Measurements from ENCODE around the gene FMNL2.

The FMNL2 gene

GRCh38 chr2:152350155-152350679 lies 15.2 kb downstream of the FMNL2 start:
- H3K4me3 ChIP-seq (ENCODE audit: insufficient read depth in 1 of 2, low read depth in 1 of 2, low read length in 2 of 2): no peak overlapping the region
- no peak overlapping the region for H3K18ac ChIP-seq (ENCODE audit: low read depth in 1 of 2, low read length in 2 of 2)
- no peak overlapping the region for H3K23ac ChIP-seq (ENCODE audit: low read length in 2 of 2)
- peaks cover 11% of the 10 kb centered on the region for H3K79me1 ChIP-seq (replicated peaks; ENCODE audit: low read length, poor library complexity, severe bottlenecking)
- H2BK5ac ChIP-seq (ENCODE audit: low read depth, low read length, poor library complexity, severe bottlenecking): no peak overlapping the region
- H3K36me3 ChIP-seq (ENCODE audit: control insufficient read depth in 1 of 2, insufficient read depth in 2 of 2, low read depth in 1 of 2, low read length in 2 of 2): peaks cover 4 to 17% of the 10 kb centered on the region in 2 experiments
- H4K8ac ChIP-seq (ENCODE audit: low read length): no peak overlapping the region
- H3K9ac ChIP-seq (ENCODE audit: low read length): no peak overlapping the region
- H3K14ac ChIP-seq (ENCODE audit: low read length in 2 of 2): no peak overlapping the region
- H3K4me1 ChIP-seq (ENCODE audit: control insufficient read depth, insufficient read depth, low read depth, low read length): peaks cover 1% of the 10 kb centered on the region
- H3K27ac ChIP-seq (ENCODE audit: low read length, poor library complexity, severe bottlenecking): no peak overlapping the region
- H3K27me3 ChIP-seq (ENCODE audit: control insufficient read depth in 1 of 2, insufficient read depth in 1 of 2, low read length in 2 of 2): no peaks in the 10 kb centered on the region
- H2AK5ac ChIP-seq (ENCODE audit: low read length, severe bottlenecking): no peak overlapping the region
- no peak overlapping the region for H2BK15ac ChIP-seq (ENCODE audit: low read depth, poor library complexity, severe bottlenecking)
- H3K4ac ChIP-seq (ENCODE audit: low read depth in 1 of 2, low read length in 2 of 2): no peak overlapping the region
- H2BK120ac ChIP-seq (ENCODE audit: low read depth, low read length): no peak overlapping the region
- whole genome bisulfite sequencing: 94% methylated on average over 4 of the region's 5 CpGs
- H3K4me2 ChIP-seq (ENCODE audit: low read length, poor library complexity, severe bottlenecking): no peak overlapping the region
- no peaks in the 10 kb centered on the region for H3K9me3 ChIP-seq (ENCODE audit: control insufficient read depth, low read length)
- no peak overlapping the region for H4K91ac ChIP-seq (ENCODE audit: low read length)
- no peak overlapping the region for H2AFZ ChIP-seq (ENCODE audit: low read depth, low read length)
- H2BK12ac ChIP-seq (ENCODE audit: low read length in 2 of 2): no peak overlapping the region
- no peak for DNase-seq

GRCh38 chr2:152352616-152353015 lies 17.6 kb downstream of the FMNL2 start:
- no peak for DNase-seq
- Histone ChIP-seq H2BK15ac (ENCODE audit: low read depth, poor library complexity, severe bottlenecking) (no peak overlapping the region), H3K4me3 (ENCODE audit: insufficient read depth in 1 of 2, low read depth in 1 of 2, low read length in 2 of 2) (no peak overlapping the region), H4K8ac (ENCODE audit: low read length) (no peak overlapping the region), H3K4me2 (ENCODE audit: low read length, poor library complexity, severe bottlenecking) (no peak overlapping the region), H3K27ac (ENCODE audit: low read length, poor library complexity, severe bottlenecking) (no peak overlapping the region), H3K4ac (ENCODE audit: low read depth in 1 of 2, low read length in 2 of 2) (no peak overlapping the region), H2BK5ac (ENCODE audit: low read depth, low read length, poor library complexity, severe bottlenecking) (no peak overlapping the region), H2BK12ac (ENCODE audit: low read length in 2 of 2) (no peak overlapping the region), H3K36me3 (ENCODE audit: control insufficient read depth in 1 of 2, insufficient read depth in 2 of 2, low read depth in 1 of 2, low read length in 2 of 2) (peaks cover 0 to 11% of the 10 kb centered on the region in 2 experiments), H3K9ac (ENCODE audit: low read length) (no peak overlapping the region), H2AFZ (ENCODE audit: low read depth, low read length) (no peak overlapping the region), H3K79me1 (replicated peaks; ENCODE audit: low read length, poor library complexity, severe bottlenecking) (peaks cover 9% of the 10 kb centered on the region), H3K18ac (ENCODE audit: low read depth in 1 of 2, low read length in 2 of 2) (no peak overlapping the region), H3K9me3 (ENCODE audit: control insufficient read depth, low read length) (no peaks in the 10 kb centered on the region), H2AK5ac (ENCODE audit: low read length, severe bottlenecking) (no peak overlapping the region), H3K23ac (ENCODE audit: low read length in 2 of 2) (no peak overlapping the region), H2BK120ac (ENCODE audit: low read depth, low read length) (no peak overlapping the region), H3K4me1 (ENCODE audit: control insufficient read depth, insufficient read depth, low read depth, low read length) (peaks cover 1% of the 10 kb centered on the region), H3K14ac (ENCODE audit: low read length in 2 of 2) (no peak overlapping the region), H3K27me3 (ENCODE audit: control insufficient read depth in 1 of 2, insufficient read depth in 1 of 2, low read length in 2 of 2) (no peaks in the 10 kb centered on the region), H4K91ac (ENCODE audit: low read length) (no peak overlapping the region)

- WGBS: 100% methylated on average over 1 of the region's 2 CpGs
- H3K4me2 ChIP-seq (ENCODE audit: low read length, poor library complexity, severe bottlenecking): no peak overlapping the region
- H2BK5ac ChIP-seq (ENCODE audit: low read depth, low read length, poor library complexity, severe bottlenecking): no peak overlapping the region
- H2AK5ac ChIP-seq (ENCODE audit: low read length, severe bottlenecking): no peak overlapping the region
- no peak overlapping the region for H4K8ac ChIP-seq (ENCODE audit: low read length)
- no peak overlapping the region for H3K18ac ChIP-seq (ENCODE audit: low read depth in 1 of 2, low read length in 2 of 2)
- H2AFZ ChIP-seq (ENCODE audit: low read depth, low read length): no peak overlapping the region
- H3K27ac ChIP-seq (ENCODE audit: low read length, poor library complexity, severe bottlenecking): no peak overlapping the region
- H2BK12ac ChIP-seq (ENCODE audit: low read length in 2 of 2): no peak overlapping the region
- DNase-seq: no peak
- H3K9ac ChIP-seq (ENCODE audit: low read length): no peak overlapping the region
- peaks cover 11% of the 10 kb centered on the region for H3K79me1 ChIP-seq (replicated peaks; ENCODE audit: low read length, poor library complexity, severe bottlenecking)
- H3K23ac ChIP-seq (ENCODE audit: low read length in 2 of 2): no peak overlapping the region
- peaks cover 4 to 17% of the 10 kb centered on the region in 2 experiments for H3K36me3 ChIP-seq (ENCODE audit: control insufficient read depth in 1 of 2, insufficient read depth in 2 of 2, low read depth in 1 of 2, low read length in 2 of 2)
- no peak overlapping the region for H4K91ac ChIP-seq (ENCODE audit: low read length)
- no peak overlapping the region for H2BK120ac ChIP-seq (ENCODE audit: low read depth, low read length)
- H3K27me3 ChIP-seq (ENCODE audit: control insufficient read depth in 1 of 2, insufficient read depth in 1 of 2, low read length in 2 of 2): no peaks in the 10 kb centered on the region
- H3K14ac ChIP-seq (ENCODE audit: low read length in 2 of 2): no peak overlapping the region
- no peak overlapping the region for H3K4ac ChIP-seq (ENCODE audit: low read depth in 1 of 2, low read length in 2 of 2)
- no peaks in the 10 kb centered on the region for H3K4me1 ChIP-seq (ENCODE audit: control insufficient read depth, insufficient read depth, low read depth, low read length)
- H2BK15ac ChIP-seq (ENCODE audit: low read depth, poor library complexity, severe bottlenecking): no peak overlapping the region
- no peaks in the 10 kb centered on the region for H3K9me3 ChIP-seq (ENCODE audit: control insufficient read depth, low read length)
- no peak overlapping the region for H3K4me3 ChIP-seq (ENCODE audit: insufficient read depth in 1 of 2, low read depth in 1 of 2, low read length in 2 of 2)
Observed at GRCh38 chr2:152353364-152353763, 18.4 kb downstream of the FMNL2 start.

GRCh38 chr2:152354069-152354755 lies 19.2 kb downstream of the FMNL2 start:
- Histone ChIP-seq H3K27me3 (ENCODE audit: control insufficient read depth in 1 of 2, insufficient read depth in 1 of 2, low read length in 2 of 2) (no peaks in the 10 kb centered on the region), H3K14ac (ENCODE audit: low read length in 2 of 2) (no peak overlapping the region), H2AFZ (ENCODE audit: low read depth, low read length) (no peak overlapping the region), H3K27ac (ENCODE audit: low read length, poor library complexity, severe bottlenecking) (no peak overlapping the region), H3K23ac (ENCODE audit: low read length in 2 of 2) (no peak overlapping the region), H3K4me2 (ENCODE audit: low read length, poor library complexity, severe bottlenecking) (no peak overlapping the region), H4K91ac (ENCODE audit: low read length) (no peak overlapping the region), H3K9me3 (ENCODE audit: control insufficient read depth, low read length) (no peaks in the 10 kb centered on the region), H3K9ac (ENCODE audit: low read length) (peak overlapping the region; percentile 50), H3K4me3 (ENCODE audit: insufficient read depth in 1 of 2, low read depth in 1 of 2, low read length in 2 of 2) (peak overlapping the region in 1 of 2 experiments; percentile 32), H2AK5ac (ENCODE audit: low read length, severe bottlenecking) (no peak overlapping the region), H3K79me1 (replicated peaks; ENCODE audit: low read length, poor library complexity, severe bottlenecking) (peaks cover 11% of the 10 kb centered on the region), H4K8ac (ENCODE audit: low read length) (no peak overlapping the region), H3K18ac (ENCODE audit: low read depth in 1 of 2, low read length in 2 of 2) (no peak overlapping the region), H3K4me1 (ENCODE audit: control insufficient read depth, insufficient read depth, low read depth, low read length) (no peaks in the 10 kb centered on the region), H3K4ac (ENCODE audit: low read depth in 1 of 2, low read length in 2 of 2) (no peak overlapping the region), H2BK5ac (ENCODE audit: low read depth, low read length, poor library complexity, severe bottlenecking) (no peak overlapping the region), H2BK120ac (ENCODE audit: low read depth, low read length) (no peak overlapping the region), H3K36me3 (ENCODE audit: control insufficient read depth in 1 of 2, insufficient read depth in 2 of 2, low read depth in 1 of 2, low read length in 2 of 2) (peaks cover 4 to 18% of the 10 kb centered on the region in 2 experiments), H2BK12ac (ENCODE audit: low read length in 2 of 2) (no peak overlapping the region), H2BK15ac (ENCODE audit: low read depth, poor library complexity, severe bottlenecking) (no peak overlapping the region)
- DNase-seq: no peak
- 94% methylated on average over 4 of the region's 4 CpGs for WGBS

Measured in mesenchymal stem cell (in vitro differentiated cells and primary cell).